ENCODE results near the gene DOC2A.

GRCh38 chr16:30003670-30004423 is 7.0 kb downstream of the DOC2A start:
- TF ChIP-seq TAF1 (IDR thresholded peaks at IDR 0.05; ENCODE audit: borderline replicate concordance, low read depth, low read length) (no peak), POLR2AphosphoS5 (IDR thresholded peaks at IDR 0.05; ENCODE audit: low read depth, low read length) (no peak), POLR2A (IDR thresholded peaks at IDR 0.05; ENCODE audit: low read depth, low read length) (no peak)

Data from GM12892 (cell line).